CD4-positive, CD25-positive, alpha-beta regulatory T cell (primary cell): ENCODE results near the gene IRF2BP2. TPM values are rescaled to one million over a fixed set of nuclear protein-coding genes. Genes with fewer than 3 reads are reported as not detected.
"Not testable (repeated sequence)": the region's sequence is repeated elsewhere in the genome, so short reads cannot be mapped to it uniquely, and the experiment has no call there.

Experiments used
- ATAC-seq, 2 donors: fragments of 150-1000 bp; cut with Tn5 transposase; one replicate each; pipeline ENCODE4 v1.10.0; 2021; ENCODE audit warnings: low read depth in 2 of 2, moderate number of reproducible peaks in 2 of 2, moderate library complexity in 1 of 2
- DNase-seq, 3 donors: peaks; one replicate each; pipeline versions ENCODE4 v3.0.0 to v3.0.0-alpha.2; 2012 to 2022; ENCODE audit warnings: mixed read lengths in 1 of 3
- H3K27ac ChIP-seq: one replicate; pipeline ENCODE4 v1.7.0; 2013; ENCODE audit warnings: mild to moderate bottlenecking, low read length; ENCODE audit not compliant: insufficient read depth, poor library complexity, severe bottlenecking
- H3K27me3 ChIP-seq: one replicate; pipeline ENCODE4 v1.7.0; 2013; ENCODE audit warnings: low read length; ENCODE audit not compliant: control insufficient read depth, insufficient read depth
- H3K36me3 ChIP-seq: one replicate; pipeline ENCODE4 v1.7.0; 2013; ENCODE audit warnings: mild to moderate bottlenecking, low read length, moderate library complexity; ENCODE audit not compliant: control insufficient read depth, insufficient read depth
- H3K4me1 ChIP-seq: 2 replicates; pipeline ENCODE4 v1.7.0; 2013; ENCODE audit warnings: mild to moderate bottlenecking, low read length; ENCODE audit not compliant: insufficient read depth, control insufficient read depth, poor library complexity, severe bottlenecking
- H3K4me3 ChIP-seq: one replicate; pipeline ENCODE4 v1.7.0; 2013; ENCODE audit warnings: low read depth, mild to moderate bottlenecking, low read length, moderate library complexity
- H3K9me3 ChIP-seq, 2 experiments: 1 replicate in 1 of 2; 2 replicates in 1 of 2; pipeline ENCODE4 v1.7.0; 2013; ENCODE audit warnings: low read length in 2 of 2, mild to moderate bottlenecking in 1 of 2, moderate library complexity in 1 of 2; ENCODE audit not compliant: control insufficient read depth in 2 of 2
- H3K27ac Mint-ChIP-seq, 3 donors: one replicate each; pipeline ENCODE4 v1.8.0; 2020 to 2022; ENCODE audit warnings: mild to moderate bottlenecking in 3 of 3, mixed read lengths in 3 of 3, moderate library complexity in 2 of 3
- H3K27me3 Mint-ChIP-seq: one replicate; pipeline ENCODE4 v1.8.0; 2022; ENCODE audit warnings: mild to moderate bottlenecking, mixed read lengths
- H3K36me3 Mint-ChIP-seq: one replicate; pipeline ENCODE4 v1.8.0; 2020; ENCODE audit warnings: mixed read lengths
- H3K4me1 Mint-ChIP-seq, 4 donors: one replicate each; pipeline ENCODE4 v1.8.0; 2020 to 2022; ENCODE audit warnings: mixed read lengths in 4 of 4, mild to moderate bottlenecking in 1 of 4
- H3K4me3 Mint-ChIP-seq, 4 donors: one replicate each; pipeline ENCODE4 v1.8.0; 2020 to 2022; ENCODE audit warnings: mild to moderate bottlenecking in 4 of 4, mixed read lengths in 4 of 4, moderate library complexity in 3 of 4
- H3K9me3 Mint-ChIP-seq, 7 donors: one replicate each; pipeline ENCODE4 v1.8.0; 2020 to 2022; ENCODE audit warnings: mixed read lengths in 7 of 7, mild to moderate bottlenecking in 3 of 7, moderate library complexity in 2 of 7
- polyA plus RNA-seq, 4 donors: library from polyadenylated mRNA; unstranded; fragments of 300-500 nt; fragmentation: Illumina TruSeq; gene quantifications; one replicate each; pipeline ENCODE4 v1.2.3, GENCODE V29; 2021
- total RNA-seq: library from RNA; stranded (reverse); gene quantifications from one replicate; pipeline ENCODE4 v1.2.3, GENCODE V29; 2022

Gene IRF2BP2
- total and polyA plus RNA-seq, 5 donors from 2014 or later = 21.1 to 375 (median 25.4) TPM

DNA sequence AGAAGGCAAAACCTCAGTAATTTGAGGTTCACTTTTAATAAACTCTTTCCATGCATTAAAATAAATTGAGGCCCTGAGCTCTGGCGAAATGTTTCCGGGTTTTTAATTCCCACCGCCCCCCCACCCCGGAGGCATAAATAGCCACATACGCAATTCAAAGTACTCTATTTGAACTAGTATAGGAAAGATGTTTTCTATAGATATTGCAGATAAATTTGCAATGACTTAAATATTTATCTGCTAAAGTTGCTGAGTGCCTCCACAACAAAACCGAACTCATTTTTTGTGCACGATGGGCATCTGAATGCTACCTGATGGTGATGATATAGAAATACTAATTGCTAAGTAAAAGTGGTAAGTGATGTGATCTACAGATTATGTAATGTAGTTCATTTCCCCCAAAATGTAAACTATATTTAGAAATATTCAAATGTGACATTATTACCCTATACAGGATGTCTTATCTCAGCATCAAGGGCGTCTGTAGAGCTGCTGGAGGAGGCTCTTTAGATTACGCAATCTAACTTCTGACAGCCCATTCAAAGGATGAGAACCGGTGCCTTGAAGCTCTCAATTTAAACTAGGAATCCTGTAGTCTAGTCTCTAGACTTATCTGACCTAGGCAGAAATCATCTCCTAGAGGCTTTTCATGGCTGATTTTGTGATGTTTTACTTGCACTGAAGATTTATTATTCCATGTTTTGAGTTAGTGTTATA, 8.5 kb downstream of the IRF2BP2 start:
- H3K27ac ChIP-seq = peak overlapping the region; percentile 98
- peak; percentile 50 to 55 for ATAC-seq
- H3K36me3 ChIP-seq = peaks cover 7% of the 10 kb centered on the region
- H3K36me3 Mint-ChIP-seq = peaks cover 14% of the 10 kb centered on the region
- no peaks in the 10 kb centered on the region for H3K9me3 ChIP-seq
- peak overlapping the region; percentile 99 for H3K4me3 ChIP-seq
- H3K27ac Mint-ChIP-seq = peak overlapping the region; percentile 92 to 96 (median 94)
- H3K4me3 Mint-ChIP-seq = peak overlapping the region; percentile 90 to 97 (median 90)
- H3K4me1 ChIP-seq = peaks cover 79% of the 10 kb centered on the region
- no peaks in the 10 kb centered on the region for H3K27me3 ChIP-seq
- DNase-seq = peak; percentile 54 to 81 (median 74)
- no peaks in the 10 kb centered on the region for H3K9me3 Mint-ChIP-seq
- H3K4me1 Mint-ChIP-seq = peaks cover 43 to 70% (median 54%) of the 10 kb centered on the region in 4 donors
- H3K27me3 Mint-ChIP-seq = no peaks in the 10 kb centered on the region

DNA sequence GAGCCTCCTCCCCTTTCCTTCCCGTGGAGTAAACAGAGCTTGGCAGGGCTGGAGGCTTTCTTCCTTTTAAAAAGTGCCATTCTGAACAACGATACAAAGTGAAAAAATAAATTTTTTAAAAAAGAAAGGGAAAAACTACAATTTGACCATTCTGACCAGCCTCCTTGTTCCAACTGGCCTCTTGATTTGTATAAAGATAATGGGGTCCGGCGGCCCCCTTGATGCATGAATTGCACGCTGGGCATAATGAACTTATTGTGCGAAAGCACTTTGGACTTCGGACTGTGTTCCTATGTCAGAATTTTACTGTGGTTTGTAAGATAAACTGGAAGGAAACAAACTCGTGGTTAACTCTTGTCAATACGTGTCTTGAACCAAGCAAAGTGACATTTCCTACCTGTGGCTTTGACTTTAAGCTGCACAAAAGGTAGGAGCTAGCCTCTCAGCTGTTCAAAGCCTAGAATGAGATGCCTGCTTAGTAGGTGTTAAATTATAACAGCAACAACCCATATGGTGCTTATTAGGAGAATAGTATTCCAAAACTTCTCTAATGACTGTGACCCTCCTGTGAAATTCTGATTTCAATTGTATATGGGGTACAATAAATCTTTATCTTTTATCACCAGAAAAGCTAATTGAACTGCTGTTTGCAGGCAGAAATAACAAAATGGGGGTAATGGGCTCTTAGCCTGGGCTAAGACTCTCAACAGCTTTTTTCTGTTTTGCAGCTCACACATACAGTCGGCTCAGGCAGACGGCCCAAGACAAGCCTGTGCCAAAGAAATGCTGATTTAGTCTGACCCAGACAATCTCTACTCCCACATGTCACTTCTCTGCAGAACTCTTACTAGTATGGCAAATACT, 9.3 kb downstream of the IRF2BP2 start:
- H3K4me1 ChIP-seq = peaks cover 71% of the 10 kb centered on the region
- H3K27ac ChIP-seq = peak overlapping the region; percentile 98
- ATAC-seq (peak; percentile 16 to 35), DNase-seq (peak; percentile 13 to 68 (median 68))
- no peaks in the 10 kb centered on the region for H3K27me3 Mint-ChIP-seq
- peak overlapping the region; percentile 90 to 97 (median 90) for H3K4me3 Mint-ChIP-seq
- no peaks in the 10 kb centered on the region for H3K9me3 Mint-ChIP-seq
- H3K4me3 ChIP-seq = peak overlapping the region; percentile 99
- peaks cover 6% of the 10 kb centered on the region for H3K36me3 Mint-ChIP-seq
- H3K27me3 ChIP-seq = no peaks in the 10 kb centered on the region
- no peaks in the 10 kb centered on the region for H3K9me3 ChIP-seq
- H3K27ac Mint-ChIP-seq = peak overlapping the region; percentile 92 to 96 (median 94)
- H3K36me3 ChIP-seq = peaks cover 3% of the 10 kb centered on the region
- H3K4me1 Mint-ChIP-seq = peaks cover 36 to 63% (median 49%) of the 10 kb centered on the region in 4 donors

DNA sequence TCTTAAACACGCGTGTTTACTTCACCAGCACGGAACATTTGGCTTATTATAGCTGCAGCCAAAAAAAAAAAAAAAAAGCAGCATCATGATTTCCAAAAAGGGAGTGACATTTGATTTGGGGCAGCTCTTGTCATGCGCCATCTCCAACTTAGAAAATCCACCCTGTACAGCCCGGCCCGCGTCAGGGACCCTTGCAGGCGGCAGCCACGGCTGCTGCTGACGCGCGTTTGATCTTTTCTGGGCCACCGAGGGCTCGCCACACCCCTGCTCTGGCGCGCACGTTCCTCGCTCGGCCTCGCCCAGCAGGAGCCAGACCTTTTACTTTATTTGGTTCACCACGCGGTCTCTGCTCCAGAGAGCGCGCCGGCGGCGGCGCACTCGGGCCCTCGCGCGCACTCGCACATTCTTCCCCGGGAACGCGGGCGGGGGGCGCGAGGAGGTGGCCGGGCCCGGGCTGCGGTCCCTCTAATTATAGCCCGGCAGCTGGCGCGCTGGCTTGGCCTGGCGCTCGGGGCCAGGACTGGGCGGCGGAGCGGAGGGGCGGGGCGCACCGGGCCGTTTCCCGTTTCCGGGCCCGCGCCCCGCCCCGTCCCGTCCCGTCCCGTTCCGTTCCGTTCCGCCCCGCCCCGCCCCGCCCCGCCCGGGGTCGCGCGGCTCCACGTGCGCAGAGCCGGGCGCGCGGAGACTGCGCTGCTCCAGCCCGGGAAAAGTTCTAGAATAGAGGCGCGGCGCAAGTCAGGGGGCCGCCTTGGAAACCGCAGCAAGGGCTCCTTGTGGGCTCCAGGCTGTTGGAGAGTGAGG, 10.2 kb downstream of the IRF2BP2 start:
- H3K27ac ChIP-seq = peak overlapping the region; percentile 98
- peaks cover 4% of the 10 kb centered on the region for H3K36me3 Mint-ChIP-seq
- peak overlapping the region; percentile 99 for H3K4me3 ChIP-seq
- no peaks in the 10 kb centered on the region for H3K27me3 Mint-ChIP-seq
- H3K4me1 ChIP-seq = peaks cover 63% of the 10 kb centered on the region
- H3K36me3 ChIP-seq = peaks cover 3% of the 10 kb centered on the region
- DNase-seq (peak; percentile 64 to 85 (median 71)), ATAC-seq (peak; percentile 58 to 64)
- peak overlapping the region; percentile 90 to 97 (median 91) for H3K4me3 Mint-ChIP-seq
- H3K27me3 ChIP-seq = no peaks in the 10 kb centered on the region
- peak overlapping the region; percentile 92 to 96 (median 95) for H3K27ac Mint-ChIP-seq
- no peaks in the 10 kb centered on the region for H3K9me3 Mint-ChIP-seq
- peaks cover 34 to 57% (median 45%) of the 10 kb centered on the region in 4 donors for H3K4me1 Mint-ChIP-seq
- H3K9me3 ChIP-seq = no peaks in the 10 kb centered on the region

DNA sequence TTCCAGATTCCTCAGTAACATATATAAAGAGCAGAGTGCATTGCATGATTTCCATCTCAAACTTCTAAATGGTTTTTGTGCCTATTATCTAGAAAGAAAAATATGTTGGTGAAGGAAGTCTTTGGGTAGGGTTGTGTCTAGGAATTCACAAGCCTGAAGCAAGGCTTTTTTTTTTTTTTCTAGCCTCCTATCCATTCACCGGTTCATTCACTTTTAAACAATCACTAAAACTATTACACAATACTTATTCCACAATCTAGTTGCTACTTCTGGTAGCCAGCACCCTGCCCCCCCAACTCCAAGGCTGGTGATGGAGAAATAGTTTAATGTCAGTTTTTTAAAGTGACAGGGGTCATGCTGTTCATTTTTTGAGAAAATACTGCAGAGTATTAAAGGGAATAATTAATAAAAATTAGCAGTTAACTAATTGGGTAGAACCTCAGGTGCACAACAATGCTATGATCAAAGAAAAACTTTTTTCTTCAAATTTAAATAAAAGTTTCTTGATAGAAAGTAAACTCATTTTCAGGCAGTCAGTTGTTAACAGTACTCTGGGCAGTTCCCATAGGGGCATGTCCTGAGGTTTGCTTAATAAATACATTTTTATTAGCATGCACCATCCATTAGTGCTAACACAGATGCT, 10.9 kb downstream of the IRF2BP2 start:
- Histone ChIP-seq H3K27ac (peak overlapping the region; percentile 98), H3K4me1 (peaks cover 56% of the 10 kb centered on the region), H3K27me3 (no peaks in the 10 kb centered on the region), H3K36me3 (peaks cover 3% of the 10 kb centered on the region), H3K9me3 (no peaks in the 10 kb centered on the region), H3K4me3 (peak overlapping the region; percentile 69)
- no peaks in the 10 kb centered on the region for H3K27me3 Mint-ChIP-seq
- H3K4me3 Mint-ChIP-seq = peak overlapping the region; percentile 88 to 94 (median 90)
- ATAC-seq (no peak), DNase-seq (no peak)
- peaks cover 28 to 52% (median 42%) of the 10 kb centered on the region in 4 donors for H3K4me1 Mint-ChIP-seq
- H3K9me3 Mint-ChIP-seq = no peaks in the 10 kb centered on the region
- H3K27ac Mint-ChIP-seq = peak overlapping the region; percentile 82 to 95 (median 94)
- H3K36me3 Mint-ChIP-seq = no peaks in the 10 kb centered on the region

DNA sequence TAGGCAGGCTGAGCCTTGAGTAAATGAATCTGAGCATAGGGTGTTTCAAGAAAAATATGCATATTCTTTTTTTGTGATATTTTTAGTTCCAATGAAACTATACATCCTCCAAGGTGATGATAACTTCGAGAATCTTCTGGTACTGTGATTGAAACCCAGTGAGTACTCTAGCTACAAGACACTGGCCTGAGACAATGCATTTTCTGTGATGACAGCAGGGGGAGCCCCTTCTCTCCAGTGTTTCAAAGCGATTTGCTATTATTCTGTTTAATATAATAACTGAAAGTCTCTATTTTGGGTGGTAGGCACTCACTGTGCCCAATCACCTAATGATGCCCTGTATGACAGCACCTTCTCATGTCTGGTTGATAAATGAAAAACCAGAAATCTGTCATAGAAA, 12.1 kb downstream of the IRF2BP2 start:
- DNase-seq (peak; percentile 46 to 81 (median 73)), ATAC-seq (peak; percentile 15 to 26)
- Mint-ChIP-seq H3K9me3 (no peaks in the 10 kb centered on the region), H3K36me3 (no peaks in the 10 kb centered on the region), H3K4me1 (peaks cover 16 to 41% (median 32%) of the 10 kb centered on the region in 4 donors), H3K27me3 (no peaks in the 10 kb centered on the region), H3K27ac (peak overlapping the region in 1 of 3 donors; percentile 65), H3K4me3 (peak overlapping the region in 1 of 4 donors; percentile 76)
- H3K27me3 ChIP-seq = no peaks in the 10 kb centered on the region
- H3K36me3 ChIP-seq = peaks cover 3% of the 10 kb centered on the region
- no peak overlapping the region for H3K27ac ChIP-seq
- no peak overlapping the region for H3K4me3 ChIP-seq
- H3K9me3 ChIP-seq = no peaks in the 10 kb centered on the region
- H3K4me1 ChIP-seq = peaks cover 44% of the 10 kb centered on the region

DNA sequence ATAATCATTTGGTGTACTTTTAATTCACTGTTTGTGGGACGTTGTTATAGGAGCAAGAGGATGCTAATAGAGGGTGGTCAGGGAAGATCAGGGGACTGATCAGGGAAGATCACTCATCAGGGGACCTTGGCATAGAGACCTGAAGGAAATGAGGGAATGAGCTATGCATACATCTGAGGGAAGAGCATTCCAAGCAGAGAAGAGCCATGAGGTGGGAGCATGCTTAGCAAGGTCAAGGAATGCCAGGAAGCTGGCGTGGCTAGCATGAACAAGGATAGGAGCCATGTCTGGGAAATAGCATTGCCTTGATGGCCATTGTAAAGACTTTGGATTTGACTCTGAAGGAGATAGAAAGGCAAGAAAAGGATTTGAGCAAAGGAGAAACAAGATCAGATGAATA, 14.1 kb downstream of the IRF2BP2 start:
- Mint-ChIP-seq H3K27me3 (no peaks in the 10 kb centered on the region), H3K4me1 (peaks cover 0 to 21% (median 13%) of the 10 kb centered on the region in 4 donors), H3K36me3 (no peaks in the 10 kb centered on the region), H3K4me3 (peak overlapping the region in 1 of 4 donors; percentile 7), H3K27ac (no peak overlapping the region), H3K9me3 (no peaks in the 10 kb centered on the region)
- DNase-seq = no peak
- no peak overlapping the region for H3K27ac ChIP-seq
- no peaks in the 10 kb centered on the region for H3K9me3 ChIP-seq
- no peak overlapping the region for H3K4me3 ChIP-seq
- no peaks in the 10 kb centered on the region for H3K27me3 ChIP-seq
- peaks cover 24% of the 10 kb centered on the region for H3K4me1 ChIP-seq
- H3K36me3 ChIP-seq = no peaks in the 10 kb centered on the region
- ATAC-seq = no peak

DNA sequence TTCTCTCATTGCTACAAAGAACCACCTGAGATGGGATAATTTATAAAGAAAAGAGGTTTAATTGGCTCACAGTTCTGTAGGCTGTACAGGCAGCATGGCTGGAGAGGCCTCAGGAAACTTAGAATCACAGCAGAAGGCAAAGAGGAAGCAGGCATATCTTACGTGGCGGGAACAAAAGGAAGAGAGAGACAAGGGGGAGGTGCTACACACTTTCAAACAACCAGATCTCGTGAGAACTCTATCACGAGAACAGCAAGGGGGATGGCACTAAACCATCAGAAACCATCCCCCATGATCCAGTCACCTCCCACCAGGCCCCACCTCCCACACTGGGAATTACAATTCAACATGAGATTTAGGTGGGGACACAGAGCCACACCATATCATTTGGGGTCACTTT, 15.4 kb downstream of the IRF2BP2 start:
- H3K4me3 ChIP-seq, H3K4me3 Mint-ChIP-seq, ATAC-seq, H3K27me3 Mint-ChIP-seq, H3K27me3 ChIP-seq, H3K9me3 Mint-ChIP-seq, H3K36me3 ChIP-seq, DNase-seq, H3K36me3 Mint-ChIP-seq, H3K27ac ChIP-seq, H3K9me3 ChIP-seq, H3K27ac Mint-ChIP-seq: not testable (repeated sequence)
- peaks cover 13% of the 10 kb centered on the region for H3K4me1 ChIP-seq
- peaks cover 0 to 12% (median 6%) of the 10 kb centered on the region in 4 donors for H3K4me1 Mint-ChIP-seq
